ENCODE results near the gene FEM1C.

DNA sequence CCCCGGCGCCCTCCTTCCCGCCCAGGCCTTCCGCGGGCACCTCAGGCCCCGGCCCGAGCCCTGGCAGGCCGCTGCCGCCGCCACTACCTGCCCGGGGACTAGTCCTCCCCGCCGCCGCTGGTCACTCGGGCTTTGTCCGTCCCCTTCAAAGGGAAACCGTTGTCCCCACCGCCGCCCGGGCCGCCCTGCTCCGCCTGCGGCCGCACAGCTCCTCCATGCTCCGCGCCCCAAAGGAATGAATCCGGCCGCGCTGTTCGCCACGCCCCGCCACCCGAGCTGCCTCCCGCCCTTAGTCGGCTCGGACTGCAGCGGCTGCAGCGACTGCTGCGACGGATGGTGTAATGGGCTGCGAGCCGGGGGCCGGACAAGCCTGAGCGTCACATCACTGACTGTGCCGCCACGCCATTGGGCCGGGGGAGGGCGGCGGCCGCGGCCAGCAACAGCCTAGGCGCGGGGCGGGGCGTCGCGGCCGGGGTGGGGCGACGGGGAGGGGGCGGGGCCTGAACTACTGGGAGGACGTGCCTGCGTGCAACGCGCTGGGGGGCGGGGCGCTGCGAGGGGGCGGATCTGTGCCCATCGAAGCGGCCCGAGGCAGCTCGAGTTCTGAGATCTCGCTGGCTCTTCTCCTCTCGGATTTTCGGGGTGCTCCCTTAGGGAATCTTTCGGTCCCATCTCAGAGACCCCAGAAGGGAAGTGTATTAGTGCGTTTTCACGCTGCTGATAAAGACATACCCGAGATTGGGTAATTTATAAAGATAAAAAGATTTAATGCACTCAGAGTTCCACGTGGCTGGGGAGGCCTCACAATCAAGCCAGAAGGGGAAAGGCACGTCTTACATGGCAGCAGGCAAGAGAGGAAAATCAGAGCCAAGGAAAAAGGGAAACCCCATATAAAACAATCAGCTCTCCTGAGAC lies at the start of gene FEM1C:
- TF ChIP-seq, protein P1, sequence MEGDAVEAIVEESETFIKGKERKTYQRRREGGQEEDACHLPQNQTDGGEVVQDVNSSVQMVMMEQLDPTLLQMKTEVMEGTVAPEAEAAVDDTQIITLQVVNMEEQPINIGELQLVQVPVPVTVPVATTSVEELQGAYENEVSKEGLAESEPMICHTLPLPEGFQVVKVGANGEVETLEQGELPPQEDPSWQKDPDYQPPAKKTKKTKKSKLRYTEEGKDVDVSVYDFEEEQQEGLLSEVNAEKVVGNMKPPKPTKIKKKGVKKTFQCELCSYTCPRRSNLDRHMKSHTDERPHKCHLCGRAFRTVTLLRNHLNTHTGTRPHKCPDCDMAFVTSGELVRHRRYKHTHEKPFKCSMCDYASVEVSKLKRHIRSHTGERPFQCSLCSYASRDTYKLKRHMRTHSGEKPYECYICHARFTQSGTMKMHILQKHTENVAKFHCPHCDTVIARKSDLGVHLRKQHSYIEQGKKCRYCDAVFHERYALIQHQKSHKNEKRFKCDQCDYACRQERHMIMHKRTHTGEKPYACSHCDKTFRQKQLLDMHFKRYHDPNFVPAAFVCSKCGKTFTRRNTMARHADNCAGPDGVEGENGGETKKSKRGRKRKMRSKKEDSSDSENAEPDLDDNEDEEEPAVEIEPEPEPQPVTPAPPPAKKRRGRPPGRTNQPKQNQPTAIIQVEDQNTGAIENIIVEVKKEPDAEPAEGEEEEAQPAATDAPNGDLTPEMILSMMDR (IDR thresholded peaks at IDR 0.05), result no peak
- TF ChIP-seq POLR2A (IDR thresholded peaks at IDR 0.05), result peak; percentile 99 to 100
